HepG2 (cell line): ENCODE results near the gene ZNF48. TPM values are rescaled to one million over a fixed set of nuclear protein-coding genes. Genes with fewer than 3 reads are reported as not detected.

Experiments
- ATRX ChIP-seq: sonication (generic); formaldehyde crosslinking; IDR thresholded peaks from 2 replicates; pipeline ENCODE4 v1.4.0; 2020; ENCODE audit warnings: missing genetic modification reagents, borderline replicate concordance
- BRCA1 ChIP-seq: sonication (generic); formaldehyde crosslinking; IDR thresholded peaks from 2 replicates; pipeline ENCODE4 v1.4.0; 2020; ENCODE audit warnings: missing genetic modification reagents
- DNMT3B ChIP-seq: conservative IDR thresholded peaks from 2 replicates; pipeline ENCODE4 v1.6.1; 2016; ENCODE audit warnings: missing biosample characterization, control low read depth
- FOXA1 ChIP-seq, 2 experiments: fragments of 450-650 bp in 1 of 2; sonication (generic) in 1 of 2; formaldehyde crosslinking in 1 of 2; IDR thresholded peaks; 2 replicates each; pipeline versions ENCODE4 v1.4.0 to v1.6.1; 2016 to 2020; ENCODE audit warnings: missing genetic modification reagents in 1 of 2
- FOXA3 ChIP-seq: IDR thresholded peaks from 2 replicates; pipeline ENCODE4 v1.6.1; 2016; ENCODE audit warnings: missing genetic modification reagents, missing compliant biosample characterization
- FOXK2 ChIP-seq: fragments of 450-650 bp; IDR thresholded peaks from 2 replicates; pipeline ENCODE4 v1.6.1; 2016
- KDM2A ChIP-seq: sonication (generic); formaldehyde crosslinking; IDR thresholded peaks from 2 replicates; pipeline ENCODE4 v1.4.0; 2020; ENCODE audit warnings: low read depth, missing genetic modification reagents, borderline replicate concordance
- MIXL1 ChIP-seq: IDR thresholded peaks from 2 replicates; pipeline ENCODE4 v1.6.1; 2016
- NCOR1 ChIP-seq: fragments of 200-600 bp; sonication (generic); IDR thresholded peaks from 2 replicates; pipeline ENCODE4 v1.7.0; 2017; ENCODE audit warnings: antibody characterized with exemption, low read length, borderline replicate concordance
- NFE2L1 ChIP-seq: sonication (generic); formaldehyde crosslinking; IDR thresholded peaks from 2 replicates; pipeline ENCODE4 v1.4.0; 2020; ENCODE audit warnings: missing genetic modification reagents, mild to moderate bottlenecking, borderline replicate concordance
- ZNF3 ChIP-seq: IDR thresholded peaks from 2 replicates; pipeline ENCODE4 v1.7.0; 2017; ENCODE audit warnings: inconsistent platforms
- ZNF382 ChIP-seq: sonication (generic); formaldehyde crosslinking; IDR thresholded peaks from 2 replicates; pipeline ENCODE4 v1.5.0; 2020; ENCODE audit warnings: missing genetic modification reagents, mild to moderate bottlenecking, borderline replicate concordance
- ZNF383 ChIP-seq: sonication (generic); formaldehyde crosslinking; IDR thresholded peaks from 2 replicates; pipeline ENCODE4 v1.4.0; 2020; ENCODE audit warnings: missing genetic modification reagents, mild to moderate bottlenecking, borderline replicate concordance
- ZNF589 ChIP-seq: sonication (generic); formaldehyde crosslinking; conservative IDR thresholded peaks from 2 replicates; pipeline ENCODE4 v1.8.0; 2022; ENCODE audit warnings: mild to moderate bottlenecking, moderate library complexity, missing genetic modification reagents
- ZNF644 ChIP-seq: IDR thresholded peaks from 2 replicates; pipeline ENCODE4 v1.6.1; 2016; ENCODE audit warnings: low read depth
- ZNF768 ChIP-seq: sonication (generic); formaldehyde crosslinking; IDR thresholded peaks from 2 replicates; pipeline ENCODE4 v1.4.0; 2020; ENCODE audit warnings: missing genetic modification reagents
- ZNF879 ChIP-seq: sonication (generic); formaldehyde crosslinking; IDR thresholded peaks from 2 replicates; pipeline ENCODE4 v1.8.1; 2023; ENCODE audit warnings: missing genetic modification reagents
- polyA plus RNA-seq, 8 experiments: library from polyadenylated mRNA; depleted of rRNA in 3 of 8; stranded (reverse) in 7 of 8; unstranded in 1 of 8; fragments of >200 nt; fragmentation: Illumina TruSeq in 4 of 8; extraction: Trizol in 4 of 8; gene quantifications; 2 replicates each; pipeline versions ENCODE4 v1.2.1 to v1.2.3, GENCODE V29; 2011 to 2016; ENCODE audit warnings: low read depth in 4 of 8, missing spikeins in 1 of 8, mixed read lengths in 1 of 8; ENCODE audit not compliant: insufficient read depth in 1 of 8
- total RNA-seq, 5 experiments: library from RNA; depleted of rRNA; stranded (reverse); fragments of >200 nt; fragmentation: Illumina TruSeq; extraction: Trizol; gene quantifications; 2 replicates each; pipeline ENCODE4 v1.2.3, GENCODE V29; 2016; ENCODE audit warnings: low read depth in 1 of 5
- TF ChIP-seq, protein P1 (sequence below): sonication (generic); formaldehyde crosslinking; IDR thresholded peaks from 2 replicates; pipeline ENCODE4 v1.5.0; 2020; ENCODE audit warnings: mild to moderate bottlenecking, missing genetic modification reagents, borderline replicate concordance
- TF ChIP-seq, protein P2 (sequence below): sonication (generic); formaldehyde crosslinking; conservative IDR thresholded peaks from 2 replicates; pipeline ENCODE4 v1.8.0; 2022; ENCODE audit warnings: missing genetic modification reagents
- TF ChIP-seq, protein P3 (sequence below): sonication (generic); formaldehyde crosslinking; IDR thresholded peaks from 2 replicates; pipeline ENCODE4 v1.8.0; 2022; ENCODE audit warnings: mild to moderate bottlenecking, missing genetic modification reagents, moderate library complexity
- TF ChIP-seq, protein P4 (sequence below): sonication (generic); formaldehyde crosslinking; conservative IDR thresholded peaks from 2 replicates; pipeline ENCODE4 v1.4.0; 2020; ENCODE audit warnings: missing genetic modification reagents
- TF ChIP-seq, protein P5 (sequence below): sonication (generic); formaldehyde crosslinking; IDR thresholded peaks from 2 replicates; pipeline ENCODE4 v1.5.1; 2020; ENCODE audit warnings: mild to moderate bottlenecking, moderate library complexity, missing genetic modification reagents

The ZNF48 gene
- total and polyA plus RNA-seq, 2 of the 13 experiments (the other 11 are each of a cell fraction or from before 2014, with no cell fraction given) = 9.9 to 12.3 TPM

DNA sequence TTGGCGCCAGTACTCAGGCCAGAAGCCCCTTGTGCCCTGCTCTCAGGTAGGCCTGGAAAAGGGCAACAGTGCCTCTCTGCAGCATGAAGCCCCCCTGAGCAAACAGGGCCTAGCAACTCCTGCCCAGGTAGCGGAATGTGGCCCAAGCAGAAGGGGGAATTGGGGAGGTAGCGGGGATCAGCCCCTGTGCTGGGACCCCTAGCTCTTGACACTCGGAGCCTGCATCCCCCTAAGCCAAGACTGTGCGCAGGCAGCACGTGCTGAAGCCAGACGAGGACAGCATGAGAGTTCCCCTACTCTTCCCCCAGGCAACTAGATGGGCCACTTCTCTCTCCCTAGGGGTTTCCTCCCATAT is 39.3 kb upstream of the ZNF48 start (continued):
- TF ChIP-seq, protein P1, sequence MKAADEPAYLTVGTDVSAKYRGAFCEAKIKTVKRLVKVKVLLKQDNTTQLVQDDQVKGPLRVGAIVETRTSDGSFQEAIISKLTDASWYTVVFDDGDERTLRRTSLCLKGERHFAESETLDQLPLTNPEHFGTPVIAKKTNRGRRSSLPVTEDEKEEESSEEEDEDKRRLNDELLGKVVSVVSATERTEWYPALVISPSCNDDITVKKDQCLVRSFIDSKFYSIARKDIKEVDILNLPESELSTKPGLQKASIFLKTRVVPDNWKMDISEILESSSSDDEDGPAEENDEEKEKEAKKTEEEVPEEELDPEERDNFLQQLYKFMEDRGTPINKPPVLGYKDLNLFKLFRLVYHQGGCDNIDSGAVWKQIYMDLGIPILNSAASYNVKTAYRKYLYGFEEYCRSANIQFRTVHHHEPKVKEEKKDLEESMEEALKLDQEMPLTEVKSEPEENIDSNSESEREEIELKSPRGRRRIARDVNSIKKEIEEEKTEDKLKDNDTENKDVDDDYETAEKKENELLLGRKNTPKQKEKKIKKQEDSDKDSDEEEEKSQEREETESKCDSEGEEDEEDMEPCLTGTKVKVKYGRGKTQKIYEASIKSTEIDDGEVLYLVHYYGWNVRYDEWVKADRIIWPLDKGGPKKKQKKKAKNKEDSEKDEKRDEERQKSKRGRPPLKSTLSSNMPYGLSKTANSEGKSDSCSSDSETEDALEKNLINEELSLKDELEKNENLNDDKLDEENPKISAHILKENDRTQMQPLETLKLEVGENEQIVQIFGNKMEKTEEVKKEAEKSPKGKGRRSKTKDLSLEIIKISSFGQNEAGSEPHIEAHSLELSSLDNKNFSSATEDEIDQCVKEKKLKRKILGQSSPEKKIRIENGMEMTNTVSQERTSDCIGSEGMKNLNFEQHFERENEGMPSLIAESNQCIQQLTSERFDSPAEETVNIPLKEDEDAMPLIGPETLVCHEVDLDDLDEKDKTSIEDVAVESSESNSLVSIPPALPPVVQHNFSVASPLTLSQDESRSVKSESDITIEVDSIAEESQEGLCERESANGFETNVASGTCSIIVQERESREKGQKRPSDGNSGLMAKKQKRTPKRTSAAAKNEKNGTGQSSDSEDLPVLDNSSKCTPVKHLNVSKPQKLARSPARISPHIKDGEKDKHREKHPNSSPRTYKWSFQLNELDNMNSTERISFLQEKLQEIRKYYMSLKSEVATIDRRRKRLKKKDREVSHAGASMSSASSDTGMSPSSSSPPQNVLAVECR (CRISPR knock-in tag) = no peak
- TF ChIP-seq ZNF383 = no peak
- TF ChIP-seq FOXA3 (CRISPR knock-in tag) = no peak
- TF ChIP-seq FOXA1 (IDR thresholded peaks at IDR 0.05) = no peak
- TF ChIP-seq FOXA1 (CRISPR knock-in tag; IDR thresholded peaks at IDR 0.05) = no peak
- TF ChIP-seq ZNF589 (CRISPR knock-in tag) = peak; percentile 59; the same call in 1 of the 2 replicates
- no peak for TF ChIP-seq ZNF3 (CRISPR knock-in tag)
- TF ChIP-seq, protein P2, sequence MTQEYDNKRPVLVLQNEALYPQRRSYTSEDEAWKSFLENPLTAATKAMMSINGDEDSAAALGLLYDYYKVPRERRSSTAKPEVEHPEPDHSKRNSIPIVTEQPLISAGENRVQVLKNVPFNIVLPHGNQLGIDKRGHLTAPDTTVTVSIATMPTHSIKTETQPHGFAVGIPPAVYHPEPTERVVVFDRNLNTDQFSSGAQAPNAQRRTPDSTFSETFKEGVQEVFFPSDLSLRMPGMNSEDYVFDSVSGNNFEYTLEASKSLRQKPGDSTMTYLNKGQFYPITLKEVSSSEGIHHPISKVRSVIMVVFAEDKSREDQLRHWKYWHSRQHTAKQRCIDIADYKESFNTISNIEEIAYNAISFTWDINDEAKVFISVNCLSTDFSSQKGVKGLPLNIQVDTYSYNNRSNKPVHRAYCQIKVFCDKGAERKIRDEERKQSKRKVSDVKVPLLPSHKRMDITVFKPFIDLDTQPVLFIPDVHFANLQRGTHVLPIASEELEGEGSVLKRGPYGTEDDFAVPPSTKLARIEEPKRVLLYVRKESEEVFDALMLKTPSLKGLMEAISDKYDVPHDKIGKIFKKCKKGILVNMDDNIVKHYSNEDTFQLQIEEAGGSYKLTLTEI (CRISPR knock-in tag) = no peak
- no peak for TF ChIP-seq ZNF382 (CRISPR knock-in tag)
- TF ChIP-seq, protein P3, sequence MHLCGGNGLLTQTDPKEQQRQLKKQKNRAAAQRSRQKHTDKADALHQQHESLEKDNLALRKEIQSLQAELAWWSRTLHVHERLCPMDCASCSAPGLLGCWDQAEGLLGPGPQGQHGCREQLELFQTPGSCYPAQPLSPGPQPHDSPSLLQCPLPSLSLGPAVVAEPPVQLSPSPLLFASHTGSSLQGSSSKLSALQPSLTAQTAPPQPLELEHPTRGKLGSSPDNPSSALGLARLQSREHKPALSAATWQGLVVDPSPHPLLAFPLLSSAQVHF (CRISPR knock-in tag) = no peak
- no peak for TF ChIP-seq MIXL1 (CRISPR knock-in tag)
- TF ChIP-seq, protein P4, sequence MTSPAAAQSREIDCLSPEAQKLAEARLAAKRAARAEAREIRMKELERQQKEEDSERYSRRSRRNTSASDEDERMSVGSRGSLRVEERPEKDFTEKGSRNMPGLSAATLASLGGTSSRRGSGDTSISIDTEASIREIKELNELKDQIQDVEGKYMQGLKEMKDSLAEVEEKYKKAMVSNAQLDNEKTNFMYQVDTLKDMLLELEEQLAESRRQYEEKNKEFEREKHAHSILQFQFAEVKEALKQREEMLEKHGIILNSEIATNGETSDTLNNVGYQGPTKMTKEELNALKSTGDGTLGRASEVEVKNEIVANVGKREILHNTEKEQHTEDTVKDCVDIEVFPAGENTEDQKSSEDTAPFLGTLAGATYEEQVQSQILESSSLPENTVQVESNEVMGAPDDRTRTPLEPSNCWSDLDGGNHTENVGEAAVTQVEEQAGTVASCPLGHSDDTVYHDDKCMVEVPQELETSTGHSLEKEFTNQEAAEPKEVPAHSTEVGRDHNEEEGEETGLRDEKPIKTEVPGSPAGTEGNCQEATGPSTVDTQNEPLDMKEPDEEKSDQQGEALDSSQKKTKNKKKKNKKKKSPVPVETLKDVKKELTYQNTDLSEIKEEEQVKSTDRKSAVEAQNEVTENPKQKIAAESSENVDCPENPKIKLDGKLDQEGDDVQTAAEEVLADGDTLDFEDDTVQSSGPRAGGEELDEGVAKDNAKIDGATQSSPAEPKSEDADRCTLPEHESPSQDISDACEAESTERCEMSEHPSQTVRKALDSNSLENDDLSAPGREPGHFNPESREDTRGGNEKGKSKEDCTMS (CRISPR knock-in tag) = no peak
- TF ChIP-seq BRCA1 (CRISPR knock-in tag) = no peak
- TF ChIP-seq ZNF768 = peak; percentile 5; the same call in 1 of the 2 replicates
- no peak for TF ChIP-seq ATRX
- no peak for TF ChIP-seq NCOR1
- TF ChIP-seq FOXK2 = no peak
- TF ChIP-seq, protein P5, sequence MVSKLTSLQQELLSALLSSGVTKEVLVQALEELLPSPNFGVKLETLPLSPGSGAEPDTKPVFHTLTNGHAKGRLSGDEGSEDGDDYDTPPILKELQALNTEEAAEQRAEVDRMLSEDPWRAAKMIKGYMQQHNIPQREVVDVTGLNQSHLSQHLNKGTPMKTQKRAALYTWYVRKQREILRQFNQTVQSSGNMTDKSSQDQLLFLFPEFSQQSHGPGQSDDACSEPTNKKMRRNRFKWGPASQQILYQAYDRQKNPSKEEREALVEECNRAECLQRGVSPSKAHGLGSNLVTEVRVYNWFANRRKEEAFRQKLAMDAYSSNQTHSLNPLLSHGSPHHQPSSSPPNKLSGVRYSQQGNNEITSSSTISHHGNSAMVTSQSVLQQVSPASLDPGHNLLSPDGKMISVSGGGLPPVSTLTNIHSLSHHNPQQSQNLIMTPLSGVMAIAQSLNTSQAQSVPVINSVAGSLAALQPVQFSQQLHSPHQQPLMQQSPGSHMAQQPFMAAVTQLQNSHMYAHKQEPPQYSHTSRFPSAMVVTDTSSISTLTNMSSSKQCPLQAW (CRISPR knock-in tag) = no peak; the same call in 1 of the 2 replicates
- no peak for TF ChIP-seq KDM2A (CRISPR knock-in tag)
- TF ChIP-seq ZNF644 (CRISPR knock-in tag) = no peak
- no peak for TF ChIP-seq ZNF879 (CRISPR knock-in tag)
- TF ChIP-seq NFE2L1 (CRISPR knock-in tag) = no peak
- TF ChIP-seq DNMT3B (CRISPR knock-in tag) = no peak
